ENCODE data around the gene MED9. TPM values are rescaled to one million over a fixed set of nuclear protein-coding genes. Genes with fewer than 3 reads are reported as not detected.
A peak's percentile ranks its signal among the peaks of the same experiment; 100 is the strongest.
"Not testable (repeated sequence)": the region's sequence is repeated elsewhere in the genome, so short reads cannot be mapped to it uniquely, and the experiment has no call there.

MED9 gene
- total RNA-seq, 1 experiment from 2014 or later = 13.3 TPM

DNA sequence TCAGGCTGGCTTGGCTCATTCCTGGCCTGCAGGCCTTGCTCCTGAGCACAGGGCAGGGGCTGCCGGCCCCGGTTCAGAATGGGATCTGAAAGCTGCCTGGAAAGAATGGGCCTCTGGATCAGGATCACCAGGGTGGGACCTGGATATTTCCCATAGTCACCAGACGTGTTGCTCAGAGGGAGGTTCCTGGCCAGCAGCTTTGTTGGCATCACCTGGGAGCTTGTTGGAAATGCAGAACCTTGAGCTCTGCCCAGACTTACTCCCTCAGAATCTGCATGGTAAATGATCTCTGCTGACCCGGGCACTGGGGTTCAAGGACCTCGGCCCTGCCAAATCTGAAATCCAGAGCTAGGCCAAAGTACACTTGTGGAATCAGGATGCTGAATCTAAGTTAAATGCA is 29.5 kb upstream of the MED9 start:
- no peak for DNase-seq
- no peak overlapping the region for H3K4me3 ChIP-seq
- no peaks in the 10 kb centered on the region for H3K36me3 ChIP-seq
- no peaks in the 10 kb centered on the region for H3K9me3 ChIP-seq
- H3K27me3 ChIP-seq = no peaks in the 10 kb centered on the region

GRCh38 chr17:17448076-17448475 is 28.7 kb upstream of the MED9 start:
- no peaks in the 10 kb centered on the region for H3K36me3 ChIP-seq
- DNase-seq = no peak
- no peaks in the 10 kb centered on the region for H3K27me3 ChIP-seq

DNA sequence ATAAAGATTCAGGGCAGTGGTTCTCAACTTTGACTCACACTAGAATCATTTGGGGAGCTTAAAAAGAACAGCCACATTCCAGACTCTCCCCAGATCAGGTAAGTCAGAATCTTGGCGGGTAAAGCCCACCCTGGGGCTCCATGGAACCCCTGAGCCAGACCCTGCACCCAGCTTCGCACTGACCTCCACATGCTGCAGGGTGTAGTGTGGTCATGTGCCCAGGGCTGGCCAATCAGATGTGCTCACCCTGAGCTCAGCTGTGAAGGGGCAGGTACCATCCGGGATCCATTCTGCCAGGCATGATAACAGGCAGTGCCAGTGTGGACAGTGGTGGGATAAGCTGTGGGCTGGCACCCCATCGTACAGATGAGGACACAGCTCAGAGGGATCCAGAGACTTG is 28.1 kb upstream of the MED9 start:
- Histone ChIP-seq H3K9me3 (no peaks in the 10 kb centered on the region), H3K4me3 (no peak overlapping the region), H3K27me3 (no peaks in the 10 kb centered on the region), H3K36me3 (no peaks in the 10 kb centered on the region)
- DNase-seq = no peak

More at GRCh38 chr17:17448076-17448475, 28.7 kb upstream of the MED9 start:
- Histone ChIP-seq H3K4me3 (no peak overlapping the region), H3K9me3 (no peaks in the 10 kb centered on the region)

DNA sequence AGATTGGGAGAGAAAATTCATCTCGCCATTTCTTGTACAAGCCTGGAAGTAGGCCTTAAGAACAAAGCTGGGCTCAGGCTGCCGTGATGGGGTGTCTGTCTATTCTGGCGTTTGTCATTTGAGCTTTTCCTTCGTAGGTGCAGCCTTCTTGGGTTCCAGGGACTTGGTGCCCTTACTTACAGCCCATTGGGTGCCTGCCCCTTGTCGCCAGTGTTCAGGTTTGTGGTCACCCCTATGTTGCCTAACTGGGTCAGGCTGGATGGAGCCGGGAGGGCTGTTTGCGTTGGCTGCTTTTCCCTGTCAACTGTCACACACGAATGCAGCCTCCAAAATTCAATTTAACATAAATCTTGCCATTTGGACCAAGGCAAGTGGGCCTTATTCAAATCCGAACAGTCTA is 23.7 kb upstream of the MED9 start:
- H3K36me3 ChIP-seq = no peaks in the 10 kb centered on the region
- no peaks in the 10 kb centered on the region for H3K27me3 ChIP-seq
- DNase-seq = no peak
- H3K9me3 ChIP-seq = no peaks in the 10 kb centered on the region
- no peak overlapping the region for H3K4me3 ChIP-seq

DNA sequence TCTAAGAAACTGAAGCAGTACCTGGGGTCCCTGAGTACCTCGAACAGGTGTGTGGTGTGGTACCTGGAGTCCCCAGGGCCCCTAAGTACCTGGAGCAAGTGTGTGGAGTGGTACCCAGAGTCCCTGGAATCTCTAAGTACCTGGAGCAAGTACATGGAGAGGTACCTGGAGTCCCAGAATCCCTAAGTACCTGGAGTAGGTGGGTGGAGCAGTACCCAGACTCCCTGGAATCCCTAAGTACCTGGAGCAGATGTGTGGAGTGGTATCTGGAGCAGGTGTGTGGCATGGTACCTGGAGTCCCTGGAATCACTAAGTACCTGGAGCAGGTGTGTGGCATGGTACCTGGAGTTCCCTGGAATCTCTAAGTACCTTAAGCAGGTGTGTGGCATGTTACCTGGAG is 22.5 kb upstream of the MED9 start:
- no peaks in the 10 kb centered on the region for H3K36me3 ChIP-seq
- no peak overlapping the region for H3K4me3 ChIP-seq
- no peaks in the 10 kb centered on the region for H3K27me3 ChIP-seq
- H3K9me3 ChIP-seq = no peaks in the 10 kb centered on the region
- no peak for DNase-seq

GRCh38 chr17:17454700-17455099 is 22.1 kb upstream of the MED9 start:
- not testable (repeated sequence) for DNase-seq, H3K9me3 ChIP-seq, H3K27me3 ChIP-seq, H3K36me3 ChIP-seq, H3K4me3 ChIP-seq

- H3K27me3 ChIP-seq = no peaks in the 10 kb centered on the region
- no peak overlapping the region for H3K4me3 ChIP-seq
- no peak for DNase-seq
- H3K9me3 ChIP-seq = no peaks in the 10 kb centered on the region
- no peaks in the 10 kb centered on the region for H3K36me3 ChIP-seq
Measured at GRCh38 chr17:17455173-17455572, 21.6 kb upstream of the MED9 start.

- no peak overlapping the region for H3K4me3 ChIP-seq
- H3K36me3 ChIP-seq = no peaks in the 10 kb centered on the region
- no peaks in the 10 kb centered on the region for H3K27me3 ChIP-seq
- DNase-seq = no peak
- no peaks in the 10 kb centered on the region for H3K9me3 ChIP-seq
Measured at GRCh38 chr17:17456251-17456650, 20.5 kb upstream of the MED9 start.

- Histone ChIP-seq H3K9me3 (no peaks in the 10 kb centered on the region), H3K27me3 (no peaks in the 10 kb centered on the region), H3K4me3 (no peak overlapping the region), H3K36me3 (no peaks in the 10 kb centered on the region)
- DNase-seq = no peak
Measured at GRCh38 chr17:17457680-17458079, 19.1 kb upstream of the MED9 start.

DNA sequence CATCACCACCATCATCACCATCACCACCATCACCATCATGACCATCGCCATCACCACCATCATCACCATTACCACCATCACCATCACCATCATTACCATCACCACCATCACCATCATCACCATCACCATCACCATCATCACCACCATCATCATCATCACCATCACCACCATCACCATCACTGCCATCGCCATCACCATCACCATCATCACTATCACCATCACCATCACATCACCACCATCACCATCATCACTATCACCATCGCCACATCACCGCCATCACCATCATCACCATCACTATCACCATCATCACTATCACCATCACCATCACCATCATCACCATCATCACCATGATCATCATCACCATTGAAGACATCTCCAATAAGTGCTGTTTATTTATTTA is 16.8 kb upstream of the MED9 start:
- Histone ChIP-seq H3K36me3 (no peaks in the 10 kb centered on the region), H3K4me3 (no peak overlapping the region), H3K27me3 (no peaks in the 10 kb centered on the region), H3K9me3 (no peaks in the 10 kb centered on the region)
- DNase-seq = no peak

GRCh38 chr17:17462048-17462824 is 14.6 kb upstream of the MED9 start:
- H3K36me3 ChIP-seq = no peaks in the 10 kb centered on the region
- no peak overlapping the region for H3K4me3 ChIP-seq
- DNase-seq = peak; percentile 29
- H3K9me3 ChIP-seq = no peaks in the 10 kb centered on the region
- no peaks in the 10 kb centered on the region for H3K27me3 ChIP-seq

- Histone ChIP-seq H3K36me3 (no peaks in the 10 kb centered on the region), H3K27me3 (no peaks in the 10 kb centered on the region), H3K4me3 (no peak overlapping the region), H3K9me3 (no peaks in the 10 kb centered on the region)
- DNase-seq = no peak
Measured at GRCh38 chr17:17463821-17464220, 13.0 kb upstream of the MED9 start.

DNA sequence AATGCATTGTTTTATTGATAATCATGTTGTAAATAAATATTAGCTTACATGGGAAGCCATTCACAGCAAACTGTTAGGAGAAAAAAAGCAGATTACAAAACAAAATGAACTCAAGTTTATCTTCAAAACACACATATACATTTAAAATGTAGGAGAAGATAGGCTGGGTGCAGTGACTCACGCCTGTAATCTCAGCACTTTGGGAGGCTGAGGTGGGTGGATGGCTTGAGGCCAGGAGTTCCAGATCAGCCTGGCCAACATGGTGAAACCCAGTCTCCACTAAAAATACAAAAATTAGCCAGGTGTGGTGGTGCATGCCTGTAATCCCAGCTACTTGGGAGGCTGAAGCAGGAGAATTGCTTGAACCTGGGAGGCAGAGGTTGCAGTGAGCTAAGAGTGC is 10.9 kb upstream of the MED9 start:
- H3K9me3 ChIP-seq, H3K4me3 ChIP-seq, H3K27me3 ChIP-seq, H3K36me3 ChIP-seq: not testable (repeated sequence)
- peak; percentile 22 for DNase-seq

DNA sequence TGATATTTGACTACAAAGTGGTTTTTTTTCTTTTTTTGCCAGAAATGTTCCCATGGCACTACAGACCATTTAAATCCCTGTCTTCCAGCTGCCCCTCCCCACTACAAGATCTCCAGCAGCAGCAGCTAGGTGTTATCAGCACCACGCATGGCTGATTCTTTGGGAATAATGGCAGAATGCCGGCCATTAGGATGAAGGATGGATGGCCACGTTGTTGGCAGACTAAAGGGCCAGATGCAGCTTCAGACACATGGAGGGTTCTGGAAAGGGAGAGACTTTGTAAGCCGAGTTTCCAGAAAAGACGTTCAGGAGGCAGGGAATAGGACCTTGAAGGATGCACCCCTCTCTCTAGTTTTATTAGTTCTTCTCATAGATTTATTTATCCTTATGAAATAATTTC is 10.3 kb upstream of the MED9 start:
- H3K27me3 ChIP-seq = no peaks in the 10 kb centered on the region
- no peaks in the 10 kb centered on the region for H3K9me3 ChIP-seq
- H3K4me3 ChIP-seq = no peak overlapping the region
- no peak for DNase-seq
- no peaks in the 10 kb centered on the region for H3K36me3 ChIP-seq

GRCh38 chr17:17467016-17467415 is 9.8 kb upstream of the MED9 start:
- DNase-seq = no peak
- H3K4me3 ChIP-seq = no peak overlapping the region
- no peaks in the 10 kb centered on the region for H3K27me3 ChIP-seq
- H3K9me3 ChIP-seq = no peaks in the 10 kb centered on the region
- H3K36me3 ChIP-seq = no peaks in the 10 kb centered on the region

DNA sequence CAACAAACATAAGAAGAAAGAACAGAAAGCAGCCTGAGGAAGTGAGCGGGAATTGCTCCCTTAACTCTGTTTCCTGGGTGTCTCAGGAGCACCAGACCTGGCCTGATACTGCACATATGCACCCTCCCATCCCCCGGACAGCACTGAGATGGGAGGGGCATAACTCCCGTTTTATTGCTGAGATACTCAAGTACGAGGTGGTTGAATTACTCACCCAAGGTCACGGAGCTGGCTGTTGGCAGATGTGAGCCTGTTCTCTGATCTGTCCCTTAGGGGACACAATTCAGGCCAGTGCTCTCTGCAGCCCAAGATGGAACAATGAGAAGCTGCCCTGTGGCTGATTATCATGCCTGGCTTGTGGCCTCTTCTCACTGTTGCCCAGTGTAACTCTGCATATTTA is 9.1 kb upstream of the MED9 start:
- DNase-seq = no peak
- Histone ChIP-seq H3K27me3 (no peaks in the 10 kb centered on the region), H3K9me3 (no peaks in the 10 kb centered on the region), H3K36me3 (no peaks in the 10 kb centered on the region), H3K4me3 (no peak overlapping the region)

DNA sequence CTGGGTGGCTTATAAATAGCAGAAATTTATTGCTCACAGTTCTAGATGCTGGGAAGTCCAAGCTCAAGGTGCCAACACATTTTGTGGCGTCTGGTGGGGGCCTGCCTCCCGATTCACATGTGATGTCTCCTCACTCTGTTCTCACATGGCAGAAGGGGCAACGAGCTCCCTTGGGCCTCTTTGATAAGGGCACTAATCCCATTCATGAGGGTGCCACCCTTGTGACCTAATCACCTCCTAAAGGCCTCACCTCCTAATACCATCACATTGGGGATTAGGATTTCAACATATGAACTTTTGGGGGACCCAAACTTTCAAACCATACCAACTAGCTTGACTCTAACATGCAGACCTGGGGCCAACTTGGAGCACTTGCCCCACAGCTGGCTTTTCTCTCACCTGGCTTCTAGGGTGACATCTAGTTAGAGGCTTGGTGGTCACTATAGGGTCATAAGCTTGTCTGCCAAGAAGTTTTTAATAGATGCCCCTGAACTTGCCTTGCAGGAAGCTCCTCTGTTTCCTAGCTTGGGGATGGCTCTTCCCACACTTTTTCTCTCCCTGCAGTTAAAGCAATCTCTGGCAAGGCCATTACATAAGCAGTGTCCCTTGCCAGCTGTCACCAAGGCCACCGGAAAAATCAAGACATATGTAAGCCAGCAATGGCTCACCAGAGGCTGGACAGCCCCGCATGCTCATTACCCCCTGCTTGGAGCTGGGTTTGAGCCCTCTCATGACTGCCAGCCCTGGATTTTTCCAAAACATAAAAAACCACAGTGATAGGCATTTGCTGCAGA is 8.4 kb upstream of the MED9 start:
- Histone ChIP-seq H3K9me3 (no peaks in the 10 kb centered on the region), H3K36me3 (no peaks in the 10 kb centered on the region), H3K27me3 (no peaks in the 10 kb centered on the region), H3K4me3 (no peak overlapping the region)
- no peak for DNase-seq

DNA sequence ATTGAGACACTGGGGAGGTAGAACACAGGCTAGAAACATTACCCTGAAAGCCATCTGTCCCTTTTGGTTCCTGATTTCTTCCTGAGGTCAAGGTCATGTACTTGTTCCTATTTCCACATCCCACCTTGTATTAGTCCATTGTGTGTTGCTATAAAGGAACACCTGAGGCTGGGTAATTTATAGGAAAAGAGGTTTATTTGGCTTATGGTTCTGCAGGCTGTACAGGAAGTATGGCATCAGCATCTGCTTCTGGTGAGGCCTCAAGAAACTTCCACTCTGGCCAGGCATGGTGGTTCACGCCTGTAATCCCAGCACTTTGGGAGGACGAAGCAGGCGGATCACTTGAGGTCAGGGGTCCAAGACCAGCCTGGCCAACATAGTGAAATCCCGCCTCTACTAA is 7.4 kb upstream of the MED9 start:
- H3K9me3 ChIP-seq = no peaks in the 10 kb centered on the region
- H3K36me3 ChIP-seq = no peaks in the 10 kb centered on the region
- H3K4me3 ChIP-seq = no peak overlapping the region
- no peaks in the 10 kb centered on the region for H3K27me3 ChIP-seq
- no peak for DNase-seq

All from MG63 (cell line).